AG08396 (cell line): ENCODE data around the gene SHD.
"Not testable (repeated sequence)": the region's sequence is repeated elsewhere in the genome, so short reads cannot be mapped to it uniquely, and the experiment has no call there.

Experiments used
- DNase-seq: peaks from one replicate; pipeline ENCODE4 v3.0.0; 2012; ENCODE audit warnings: low spot score, mixed read lengths

Gene SHD, protein sequence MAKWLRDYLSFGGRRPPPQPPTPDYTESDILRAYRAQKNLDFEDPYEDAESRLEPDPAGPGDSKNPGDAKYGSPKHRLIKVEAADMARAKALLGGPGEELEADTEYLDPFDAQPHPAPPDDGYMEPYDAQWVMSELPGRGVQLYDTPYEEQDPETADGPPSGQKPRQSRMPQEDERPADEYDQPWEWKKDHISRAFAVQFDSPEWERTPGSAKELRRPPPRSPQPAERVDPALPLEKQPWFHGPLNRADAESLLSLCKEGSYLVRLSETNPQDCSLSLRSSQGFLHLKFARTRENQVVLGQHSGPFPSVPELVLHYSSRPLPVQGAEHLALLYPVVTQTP

DNA sequence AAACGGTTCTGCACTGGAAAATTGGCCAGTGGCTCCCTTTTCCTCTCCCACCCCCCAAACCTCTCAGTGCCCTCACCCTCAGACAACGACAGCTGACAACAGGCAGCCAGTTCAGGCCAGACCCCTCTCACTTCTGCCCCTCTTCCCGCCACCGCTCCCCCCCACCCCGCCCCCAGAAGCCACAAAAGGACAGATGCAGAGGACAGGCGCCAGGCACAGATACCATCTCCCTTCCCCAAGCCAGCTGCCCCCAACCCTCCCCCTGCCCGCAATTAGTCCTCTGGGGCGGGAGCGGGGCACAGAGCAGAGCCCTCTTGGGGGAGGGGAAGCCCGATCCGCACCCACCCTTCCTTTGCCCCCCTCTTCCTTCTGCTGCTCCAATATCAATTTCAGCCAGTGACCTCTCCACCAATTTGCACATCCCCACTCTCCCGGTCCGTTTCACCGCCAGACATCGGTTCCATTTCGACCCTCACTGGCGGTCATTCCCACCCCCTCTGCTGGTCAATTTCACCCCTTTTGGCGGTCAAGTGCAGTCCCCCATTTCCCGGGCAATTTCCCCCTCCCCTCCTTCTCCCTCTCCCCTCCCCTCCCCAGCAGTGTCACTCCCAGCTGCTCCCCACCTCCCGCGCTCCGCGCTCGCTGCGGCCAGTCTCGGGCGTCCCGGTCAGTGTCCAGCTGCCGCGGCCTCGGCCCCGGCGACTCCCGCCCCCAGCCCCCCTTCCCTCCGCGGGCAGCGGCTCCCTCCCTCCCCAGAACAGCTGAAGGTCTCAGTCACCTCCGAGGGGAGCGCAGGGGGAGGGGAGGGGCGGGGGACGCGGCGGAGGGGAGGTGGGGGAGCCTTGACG lies at the start of gene SHD:
SHD (plus strand) TSS at position 848 of the 848 bp plus-strand sequence. CDS start 798 bp downstream, outside the sequence.
- no peak for DNase-seq

GRCh38 chr19:4230237-4230636 lies 48.8 kb upstream of the SHD start:
- DNase-seq = not testable (repeated sequence)

GRCh38 chr19:4231521-4231920 lies 47.5 kb upstream of the SHD start:
- not testable (repeated sequence) for DNase-seq

- DNase-seq = not testable (repeated sequence)
Measured at GRCh38 chr19:4232139-4232538, 46.9 kb upstream of the SHD start.

DNA sequence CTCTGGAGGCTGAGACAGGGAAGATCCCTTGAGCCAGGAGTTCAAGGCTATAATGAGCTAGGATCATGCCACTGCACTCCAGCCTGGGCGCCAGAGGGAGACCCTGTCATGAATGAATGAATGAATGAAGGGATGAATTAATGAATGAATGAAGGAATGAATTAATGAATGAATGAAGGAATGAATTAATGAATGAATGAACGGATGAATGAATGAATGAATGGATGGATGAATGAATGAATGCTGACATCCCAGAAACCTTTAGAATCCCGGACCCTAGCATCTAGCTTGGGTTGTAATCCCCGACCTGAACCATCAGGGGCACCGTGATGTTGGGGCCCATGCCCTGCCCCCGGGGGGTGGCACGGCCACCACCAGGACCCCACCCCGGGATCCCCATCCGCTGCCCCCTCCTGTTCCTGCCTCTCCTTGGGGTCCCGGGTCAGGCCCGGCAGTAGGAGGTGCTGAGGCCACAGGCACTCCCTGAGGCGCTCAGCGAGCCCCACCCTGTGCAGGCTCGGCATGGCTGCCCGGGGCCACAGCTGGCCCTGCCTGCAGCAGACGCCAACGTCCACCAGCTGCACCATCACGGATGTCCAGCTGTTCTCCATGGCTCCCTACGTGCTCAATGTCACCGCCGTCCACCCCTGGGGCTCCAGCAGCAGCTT lies 46.3 kb upstream of the SHD start:
- DNase-seq = no peak

GRCh38 chr19:4233282-4233853 lies 45.7 kb upstream of the SHD start:
- DNase-seq = no peak

DNA sequence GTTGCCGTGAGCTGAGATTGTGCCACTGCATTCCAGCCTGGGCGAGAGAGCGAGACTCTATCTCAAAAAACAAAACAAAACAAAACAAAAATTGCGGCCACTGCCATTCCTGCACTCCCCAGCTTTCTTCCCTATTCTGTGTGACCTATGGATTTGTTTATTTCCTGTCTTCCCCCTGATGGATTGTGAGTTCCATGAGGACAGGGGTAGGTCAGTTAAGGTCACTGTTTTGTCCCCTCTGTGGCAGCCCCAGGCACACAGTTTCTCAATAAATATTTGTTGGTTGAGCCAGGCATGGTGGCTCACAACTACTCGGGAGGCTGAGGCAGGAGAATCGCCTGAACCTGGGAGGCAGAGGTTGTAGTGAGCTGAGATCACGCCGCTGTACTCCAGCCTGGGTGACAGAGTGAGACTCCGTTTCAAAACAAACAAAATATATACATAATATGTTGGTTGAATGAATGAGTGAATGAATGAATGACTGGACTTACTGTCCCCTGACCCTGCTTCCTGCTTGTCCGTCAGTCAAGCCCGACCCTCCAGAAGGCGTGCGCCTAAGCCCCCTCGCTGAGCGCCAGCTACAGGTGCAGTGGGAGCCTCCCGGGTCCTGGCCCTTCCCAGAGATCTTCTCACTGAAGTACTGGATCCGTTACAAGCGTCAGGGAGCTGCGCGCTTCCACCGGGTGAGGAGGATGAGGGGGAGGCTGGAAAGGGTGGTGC lies 44.8 kb upstream of the SHD start:
- DNase-seq = no peak

- no peak for DNase-seq
Measured at GRCh38 chr19:4234862-4235201, 44.2 kb upstream of the SHD start.

DNA sequence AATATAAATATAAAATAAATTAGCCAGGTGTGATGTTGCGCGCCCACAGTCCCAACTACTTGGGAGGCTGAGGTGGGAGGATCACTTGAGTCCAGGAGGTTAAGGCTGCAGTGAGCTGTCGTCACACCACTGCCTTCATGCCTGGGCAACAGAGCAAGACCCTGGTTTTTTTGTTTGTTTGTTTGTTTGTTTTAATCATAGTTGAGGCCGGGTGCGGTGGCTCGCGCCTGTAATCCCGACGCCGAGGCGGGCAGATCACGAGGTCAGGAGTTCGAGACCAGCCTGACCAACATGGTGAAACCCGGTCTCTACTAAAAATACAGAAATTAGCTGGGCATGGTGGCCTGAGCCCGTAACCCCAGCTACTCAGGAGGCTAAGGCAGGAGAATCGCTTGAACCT lies 41.6 kb upstream of the SHD start:
- not testable (repeated sequence) for DNase-seq

- no peak for DNase-seq
Measured at GRCh38 chr19:4238831-4239230, 40.2 kb upstream of the SHD start.

DNA sequence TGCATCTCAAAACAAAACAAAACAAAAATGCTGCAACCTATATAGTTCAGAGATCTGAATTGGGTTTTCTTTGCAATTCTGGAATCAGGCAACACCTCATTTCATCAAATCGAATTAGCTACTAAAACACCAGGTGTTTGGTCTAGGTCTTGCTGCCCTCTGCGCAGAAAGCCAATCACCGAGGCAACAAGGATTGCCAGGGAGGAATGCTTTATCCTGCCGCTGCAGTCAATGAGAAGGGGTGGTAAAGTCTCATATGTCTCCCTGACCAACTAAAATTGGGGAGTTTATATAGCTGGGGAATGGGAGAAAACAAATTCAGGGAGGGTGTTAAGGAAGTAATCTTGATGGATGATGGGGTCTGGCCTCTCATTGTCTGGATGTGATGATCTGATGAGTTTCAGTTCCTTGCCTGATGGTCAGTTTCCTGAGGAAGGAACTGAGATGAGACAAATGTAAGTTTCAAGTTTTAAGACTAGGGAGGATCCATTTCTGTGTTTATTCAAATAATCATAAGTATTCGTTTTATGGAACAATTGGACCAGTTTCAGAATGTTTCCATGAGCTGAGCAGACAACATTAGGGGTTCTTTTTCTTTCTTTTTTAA lies 37.1 kb upstream of the SHD start:
- no peak for DNase-seq

DNA sequence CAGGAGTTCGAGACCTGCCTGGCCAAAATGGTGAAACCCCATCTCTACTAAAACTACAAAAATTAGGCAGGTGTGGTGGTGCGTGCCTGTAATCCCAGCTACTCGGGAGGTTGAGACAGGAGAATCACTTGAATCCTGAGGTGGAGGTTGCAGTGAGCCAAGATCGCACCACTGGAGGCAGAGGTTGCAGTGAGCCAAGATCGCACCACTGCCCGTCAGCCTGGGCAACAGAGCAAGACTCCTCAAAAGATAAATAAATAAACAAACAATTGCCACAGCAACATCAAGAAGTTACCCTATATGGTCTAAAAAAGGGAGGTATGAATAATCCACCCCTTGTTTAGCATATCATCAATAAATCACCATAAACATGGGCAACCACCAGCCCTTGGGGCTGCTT lies 33.1 kb upstream of the SHD start:
- DNase-seq = not testable (repeated sequence)

DNA sequence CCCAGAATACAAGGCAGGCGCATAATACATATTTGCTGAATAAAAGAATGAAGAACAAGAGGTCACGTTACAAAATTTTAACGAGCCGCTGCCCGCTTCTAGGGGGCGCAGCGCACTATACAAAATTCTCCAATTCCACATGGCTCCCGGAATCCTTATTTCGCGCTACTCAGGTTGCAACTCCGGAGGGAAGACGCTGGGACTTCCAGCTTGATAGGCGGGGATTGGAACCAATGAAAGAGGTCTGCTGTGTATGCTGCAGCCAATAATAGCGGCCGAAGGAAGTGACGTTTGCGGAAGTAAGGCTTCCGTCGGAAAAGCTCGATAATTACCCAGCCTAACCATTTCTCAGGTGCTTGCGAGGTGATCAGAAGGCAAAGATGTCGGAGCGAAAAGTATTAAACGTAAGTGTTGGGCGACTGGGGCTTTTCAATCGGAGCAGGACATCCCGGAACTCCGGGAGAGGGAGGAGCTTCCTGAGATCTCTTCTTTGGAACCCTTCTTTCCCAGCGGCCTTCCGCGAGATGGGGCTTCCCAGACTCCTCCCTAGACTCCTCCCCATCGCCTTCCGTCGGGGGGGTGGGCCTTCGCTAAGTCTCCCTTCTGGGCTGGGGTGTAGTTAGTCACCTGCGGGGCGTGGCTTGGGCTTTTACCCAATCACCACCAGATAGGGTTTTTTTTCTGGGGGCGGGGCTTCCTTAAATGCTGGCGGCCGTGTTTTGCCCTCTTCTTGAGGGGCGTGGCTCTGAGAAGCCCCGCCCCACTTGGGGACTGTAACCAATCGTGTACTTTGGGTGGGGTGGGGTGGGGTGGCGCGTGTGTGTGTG lies 32.1 kb upstream of the SHD start, which contains the start of gene YJU2:
YJU2 (plus strand) TSS at position 314 of the 827 bp plus-strand sequence; CDS start at position 381, 67 bp downstream.
- DNase-seq = peak; percentile 99

DNA sequence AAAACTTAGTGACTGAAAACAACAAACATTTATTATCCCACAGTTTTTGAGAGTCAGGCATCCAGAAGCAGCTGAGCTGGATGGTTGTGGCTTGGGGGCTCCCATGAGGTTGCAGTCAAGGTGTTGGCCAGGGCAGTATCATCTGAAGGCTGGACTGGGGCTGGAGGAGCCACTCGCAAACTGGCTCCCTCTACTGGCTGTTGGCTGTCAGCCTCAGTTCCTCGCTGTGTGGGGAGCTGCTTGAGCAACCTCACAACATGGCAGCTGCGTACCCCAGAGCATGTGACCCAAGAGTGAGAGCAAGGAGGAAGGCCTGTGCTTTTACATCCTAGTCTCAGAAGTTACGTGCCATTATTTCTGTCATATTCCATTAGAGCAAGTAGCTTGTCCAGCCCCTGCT lies 22.5 kb upstream of the SHD start:
- DNase-seq = no peak

- DNase-seq = no peak
Measured at GRCh38 chr19:4257025-4257424, 22.0 kb upstream of the SHD start.

DNA sequence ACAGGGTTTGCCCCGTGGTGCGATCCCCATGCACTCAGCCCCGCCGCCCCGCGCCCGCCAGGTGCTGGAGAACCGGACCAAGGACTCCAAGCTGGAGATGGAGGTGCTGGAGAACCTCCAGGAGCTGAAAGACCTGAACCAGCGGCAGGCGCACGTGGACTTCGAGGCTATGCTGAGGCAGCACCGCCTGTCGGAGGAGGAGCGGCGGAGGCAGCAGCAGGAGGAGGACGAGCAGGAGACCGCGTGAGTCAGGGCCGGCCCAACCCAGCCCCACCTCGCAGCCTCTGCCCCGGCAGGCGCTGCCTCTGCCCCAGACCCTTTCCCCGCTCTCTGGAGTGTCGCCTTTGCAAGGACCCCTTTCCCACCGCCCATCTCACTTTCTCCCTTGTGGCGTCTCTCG lies 20.9 kb upstream of the SHD start:
- DNase-seq = no peak

GRCh38 chr19:4260613-4261191 lies 18.4 kb upstream of the SHD start:
- DNase-seq = peak; percentile 3

DNA sequence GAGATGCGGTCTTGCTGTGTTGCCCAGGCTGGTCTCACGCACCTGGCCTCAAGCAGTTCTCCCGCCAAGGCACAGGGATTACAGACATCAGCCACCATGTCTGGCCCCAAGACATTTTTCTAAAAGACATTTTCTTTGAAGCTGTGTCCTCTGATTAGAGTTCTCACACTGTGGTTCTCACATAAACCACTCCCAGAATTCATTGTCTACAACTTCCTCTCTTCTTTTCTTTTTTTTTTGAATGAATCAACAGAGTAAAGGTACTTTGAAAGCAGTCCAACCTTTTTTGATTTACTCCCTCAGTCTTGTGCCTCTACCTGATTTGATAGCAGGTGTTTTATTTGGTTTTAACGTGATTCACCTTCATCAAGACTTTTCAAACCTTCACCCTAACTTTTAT lies 14.3 kb upstream of the SHD start:
- no peak for DNase-seq

DNA sequence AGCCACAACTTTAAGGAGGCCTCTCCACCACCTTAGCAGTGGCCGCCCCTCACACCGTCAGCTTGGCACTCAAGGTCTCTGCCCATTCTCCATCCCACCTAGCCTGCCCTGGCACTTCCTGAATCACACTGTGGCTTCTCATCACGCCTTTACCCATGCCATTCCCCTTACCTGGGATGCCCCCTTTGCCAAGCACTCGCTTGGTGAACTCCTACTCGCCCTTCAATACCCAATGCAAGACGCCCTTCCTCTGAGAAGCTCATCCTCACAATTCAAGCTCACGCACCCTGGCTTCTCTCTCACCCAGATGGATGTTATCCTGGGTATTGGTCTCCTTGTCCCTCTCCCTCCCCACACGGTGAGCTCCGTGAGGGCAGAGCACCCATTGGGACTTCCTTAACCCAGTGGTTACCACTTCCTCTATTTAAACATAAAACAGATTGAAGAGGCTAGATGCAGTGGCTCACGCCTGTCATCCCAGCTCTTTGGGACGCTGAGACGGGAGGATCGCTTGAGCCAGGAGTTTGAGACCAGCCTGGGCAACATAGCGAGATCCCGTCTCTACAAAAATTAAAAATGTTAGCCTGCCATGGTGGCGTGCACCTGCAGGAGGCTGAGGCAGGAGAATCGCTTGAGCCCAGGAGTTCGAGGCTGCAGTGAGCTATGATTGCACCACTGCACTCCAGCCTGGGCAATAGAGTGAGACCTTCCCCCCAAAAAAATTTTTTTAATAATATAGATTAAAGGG lies 12.6 kb upstream of the SHD start:
- peak; percentile 3 for DNase-seq
